Measurements from ENCODE around the gene KCNJ3. TPM values are rescaled to one million over a fixed set of nuclear protein-coding genes. Genes with fewer than 3 reads are reported as not detected.

KCNJ3 gene
- total RNA-seq, 1 experiment from 2014 or later = 0.21 TPM

GRCh38 chr2:154836632-154837031, 138.1 kb downstream of the KCNJ3 start:
- Histone ChIP-seq H3K27me3 (ENCODE audit: control insufficient read depth, insufficient read depth, low read length) (no peaks in the 10 kb centered on the region), H3K9me3 (ENCODE audit: control insufficient read depth, insufficient read depth, low read depth, low read length) (no peaks in the 10 kb centered on the region), H3K27ac (ENCODE audit: low read length) (no peak overlapping the region), H3K36me3 (ENCODE audit: control insufficient read depth, insufficient read depth, low read length) (no peaks in the 10 kb centered on the region), H3K4me1 (ENCODE audit: control insufficient read depth, insufficient read depth, low read length) (no peaks in the 10 kb centered on the region), H3K4me3 (ENCODE audit: low read depth in 2 of 2, low read length in 2 of 2) (no peak overlapping the region)
- BruUV-seq (replicated peaks) = no TSS peak
- ATAC-seq = no peak
- in situ Hi-C loops (cut with HindIII; ENCODE audit: low pct_unique_long_range_greater_than_20kb, low sequenced_read_pairs) (no loop called here), intact Hi-C loops (cut with micrococcal nuclease; ENCODE audit: unreplicated experiment) (no loop called here)
- DNase-seq (ENCODE audit: low read depth, low spot score) = no peak
- TF ChIP-seq TCF7L2 (IDR thresholded peaks at IDR 0.05; ENCODE audit: low read depth, low read length) (no peak), POLR2AphosphoS5 (IDR thresholded peaks at IDR 0.05; ENCODE audit: low read depth, low read length) (no peak), SIN3A (IDR thresholded peaks at IDR 0.05; ENCODE audit: borderline replicate concordance, insufficient read depth, low read depth, low read length) (no peak), REST (IDR thresholded peaks at IDR 0.05; ENCODE audit: insufficient read depth in 1 of 2, low read depth in 2 of 2, low read length in 1 of 2) (no peak), CTCF (IDR thresholded peaks at IDR 0.05) (no peak)
- ChIA-PET CTCF (no interaction called here), POLR2A (interaction anchor here (0.6 kb wide), 1 partner anchor 450 kb away, joined by 3 read pairs; no protein-coding TSS in a partner anchor)

- Histone ChIP-seq H3K4me3 (ENCODE audit: low read depth in 2 of 2, low read length in 2 of 2) (no peak overlapping the region), H3K36me3 (ENCODE audit: control insufficient read depth, insufficient read depth, low read length) (no peaks in the 10 kb centered on the region), H3K9me3 (ENCODE audit: control insufficient read depth, insufficient read depth, low read depth, low read length) (no peaks in the 10 kb centered on the region), H3K27me3 (ENCODE audit: control insufficient read depth, insufficient read depth, low read length) (no peaks in the 10 kb centered on the region), H3K4me1 (ENCODE audit: control insufficient read depth, insufficient read depth, low read length) (no peaks in the 10 kb centered on the region), H3K27ac (ENCODE audit: low read length) (no peak overlapping the region)
- ATAC-seq (no peak), DNase-seq (ENCODE audit: low read depth, low spot score) (no peak)
- in situ Hi-C loops (cut with HindIII; ENCODE audit: low pct_unique_long_range_greater_than_20kb, low sequenced_read_pairs) = no loop called here
- BruUV-seq (replicated peaks) = no TSS peak
- ChIA-PET POLR2A (no interaction called here), CTCF (no interaction called here)
- TF ChIP-seq POLR2AphosphoS5 (IDR thresholded peaks at IDR 0.05; ENCODE audit: low read depth, low read length) = no peak
- TF ChIP-seq REST (IDR thresholded peaks at IDR 0.05; ENCODE audit: insufficient read depth in 1 of 2, low read depth in 2 of 2, low read length in 1 of 2) = no peak
- no peak for TF ChIP-seq SIN3A (IDR thresholded peaks at IDR 0.05; ENCODE audit: borderline replicate concordance, insufficient read depth, low read depth, low read length)
- TF ChIP-seq CTCF (IDR thresholded peaks at IDR 0.05) = no peak
- TF ChIP-seq TCF7L2 (IDR thresholded peaks at IDR 0.05; ENCODE audit: low read depth, low read length) = no peak
- intact Hi-C loops (cut with micrococcal nuclease; ENCODE audit: unreplicated experiment) = no loop called here
Measured at GRCh38 chr2:154837035-154837434, 138.5 kb downstream of the KCNJ3 start.
